Activated CD4-positive, alpha-beta memory T cell treated with anti-CD3 and anti-CD28 coated beads, Interleukin-2, amount 10 ng/mL, durations not matched to agents 7 days and 5 days (primary cell): Measurements from ENCODE around the gene CDRT4. TPM values are rescaled to one million over a fixed set of nuclear protein-coding genes. Genes with fewer than 3 reads are reported as not detected.

ENCODE experiments used
- CTCF ChIA-PET: fragments of 350-600 bp; sonication (Branson Sonifier 250); formaldehyde crosslinking; loops from one replicate; lab custom pipeline; 2021; ENCODE audit warnings: antibody characterized with exemption, inconsistent platforms; lab: Charles Lee
- POLR2A ChIA-PET: fragments of 350-600 bp; sonication (Branson Sonifier 250); formaldehyde crosslinking; loops from one replicate; lab custom pipeline; 2021; ENCODE audit warnings: antibody characterized with exemption; lab: Charles Lee
- DNase-seq: peaks from one replicate; pipeline ENCODE4 v3.0.0-alpha.2; 2020
- H3K27ac Mint-ChIP-seq: one replicate; pipeline ENCODE4 v1.8.0; 2021; ENCODE audit warnings: mild to moderate bottlenecking, mixed read lengths
- H3K27me3 Mint-ChIP-seq: one replicate; pipeline ENCODE4 v1.8.0; 2021; ENCODE audit warnings: mixed read lengths
- H3K36me3 Mint-ChIP-seq: one replicate; pipeline ENCODE4 v1.8.0; 2021; ENCODE audit warnings: low read depth, mixed read lengths
- H3K4me1 Mint-ChIP-seq: one replicate; pipeline ENCODE4 v1.8.0; 2021; ENCODE audit warnings: mixed read lengths
- H3K4me3 Mint-ChIP-seq: one replicate; pipeline ENCODE4 v1.8.0; 2021; ENCODE audit warnings: mild to moderate bottlenecking, mixed read lengths
- H3K9me3 Mint-ChIP-seq: one replicate; pipeline ENCODE4 v1.8.0; 2021; ENCODE audit warnings: mixed read lengths
- total RNA-seq, 2 experiments: library from RNA; stranded (reverse); gene quantifications; one replicate each; pipeline ENCODE4 v1.2.3, GENCODE V29; 2021

The CDRT4 gene
- total RNA-seq, 2 experiments from 2014 or later: 5.1 to 5.3 TPM

DNA sequence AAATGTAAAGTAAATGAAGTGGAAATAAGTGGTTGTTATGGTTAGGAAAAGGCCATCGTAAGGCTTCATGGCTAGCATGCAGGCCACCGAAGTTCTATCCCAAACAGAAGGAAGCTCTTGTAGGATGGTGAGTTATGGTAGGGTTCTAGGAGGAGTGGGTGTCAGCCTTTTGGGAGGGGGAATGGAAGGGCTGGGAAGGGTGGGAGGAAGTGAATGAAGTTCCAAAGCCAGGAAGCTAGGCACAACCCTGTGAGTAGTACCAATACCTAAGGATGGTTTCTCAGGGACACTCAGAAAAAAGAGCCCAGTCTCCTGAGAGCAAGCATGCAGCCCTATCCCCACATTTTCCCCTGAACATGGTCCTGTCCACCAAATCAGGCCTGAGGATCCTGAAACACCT is 36.3 kb upstream of the CDRT4 start:
- no peaks in the 10 kb centered on the region for H3K9me3 Mint-ChIP-seq
- no peak for DNase-seq
- no peak overlapping the region for H3K27ac Mint-ChIP-seq
- ChIA-PET POLR2A (no interaction called here), CTCF (interaction anchor here (0.9 to 2.0 kb wide), 6 partner anchors 10 to 255 kb away, joined by 3 to 35 read pairs (median 4); no protein-coding TSS in a partner anchor)
- no peaks in the 10 kb centered on the region for H3K27me3 Mint-ChIP-seq
- peaks cover 4% of the 10 kb centered on the region for H3K4me1 Mint-ChIP-seq
- H3K4me3 Mint-ChIP-seq: no peak overlapping the region
- H3K36me3 Mint-ChIP-seq: peaks cover 17% of the 10 kb centered on the region

DNA sequence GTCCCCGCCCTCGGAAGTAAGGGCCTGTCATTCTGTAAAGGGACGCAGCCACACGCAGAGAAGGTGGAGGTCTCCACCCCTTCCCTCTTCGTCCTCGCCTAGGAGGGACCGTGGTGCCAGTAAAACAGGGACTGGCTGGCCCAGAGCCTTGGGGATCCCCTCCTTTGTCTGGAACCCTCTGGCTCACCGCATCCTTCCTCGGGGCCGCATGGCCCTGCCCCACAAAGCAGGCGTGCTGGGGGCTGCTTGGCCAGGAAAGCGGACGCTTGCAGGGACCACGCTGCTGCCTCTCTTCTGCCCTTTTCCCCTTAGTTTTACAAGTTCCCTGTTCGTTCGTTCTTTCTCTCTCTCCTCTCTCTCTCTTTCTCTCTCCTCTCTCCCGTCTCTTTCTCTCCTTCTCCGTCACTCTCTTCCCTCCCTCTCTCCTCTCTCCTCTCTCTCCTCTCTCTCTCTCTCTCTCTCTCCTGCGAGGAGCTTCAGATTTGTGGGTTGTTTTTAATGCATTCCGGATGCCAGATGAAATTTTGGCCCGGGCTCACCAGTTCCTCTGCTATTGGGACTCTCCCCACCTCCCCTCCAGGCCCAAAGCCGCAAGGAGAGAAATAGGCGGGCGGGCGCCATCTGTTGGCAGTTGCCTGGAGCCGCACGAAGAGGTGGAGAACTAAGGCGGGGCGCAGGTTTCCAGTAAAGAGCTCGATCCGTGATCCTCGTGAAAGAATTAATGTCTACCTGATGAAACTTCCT is 35.1 kb upstream of the CDRT4 start:
- Mint-ChIP-seq H3K36me3 (peaks cover 17% of the 10 kb centered on the region), H3K4me3 (no peak overlapping the region), H3K27ac (no peak overlapping the region), H3K27me3 (no peaks in the 10 kb centered on the region), H3K9me3 (no peaks in the 10 kb centered on the region), H3K4me1 (peaks cover 4% of the 10 kb centered on the region)
- peak; percentile 70 for DNase-seq
- POLR2A ChIA-PET: no interaction called here
- CTCF ChIA-PET: interaction anchor here (0.7 to 2.0 kb wide), 13 partner anchors 8 to 1002 kb away, joined by 3 to 35 read pairs (median 4); no protein-coding TSS in a partner anchor

DNA sequence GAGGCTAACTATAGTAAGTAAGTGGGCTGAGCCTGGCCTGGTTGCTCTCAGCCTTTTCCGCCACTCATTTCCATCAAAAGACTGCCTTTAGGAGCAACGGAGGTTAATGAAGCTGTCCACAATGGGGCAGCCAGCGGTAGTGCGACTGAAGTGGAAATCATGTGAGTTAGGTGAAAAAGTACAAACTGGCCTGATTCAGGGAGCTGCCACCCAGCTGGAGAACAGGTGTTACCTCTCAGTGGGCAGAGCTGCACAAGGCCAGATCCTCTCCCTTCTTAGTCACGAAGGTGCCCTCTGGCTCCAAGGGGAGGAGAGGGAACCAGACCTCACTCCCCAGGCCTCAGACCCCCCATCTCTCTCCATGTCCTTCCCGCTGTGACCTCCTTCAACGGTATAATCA is 34.4 kb upstream of the CDRT4 start:
- H3K27ac Mint-ChIP-seq: no peak overlapping the region
- H3K4me1 Mint-ChIP-seq: peaks cover 4% of the 10 kb centered on the region
- H3K36me3 Mint-ChIP-seq: peaks cover 19% of the 10 kb centered on the region
- H3K9me3 Mint-ChIP-seq: no peaks in the 10 kb centered on the region
- no peak overlapping the region for H3K4me3 Mint-ChIP-seq
- CTCF ChIA-PET: interaction anchor here (0.9 kb wide), 1 partner anchor 11 kb away, joined by 3 read pairs; no protein-coding TSS in a partner anchor
- no peaks in the 10 kb centered on the region for H3K27me3 Mint-ChIP-seq
- POLR2A ChIA-PET: no interaction called here
- no peak for DNase-seq

DNA sequence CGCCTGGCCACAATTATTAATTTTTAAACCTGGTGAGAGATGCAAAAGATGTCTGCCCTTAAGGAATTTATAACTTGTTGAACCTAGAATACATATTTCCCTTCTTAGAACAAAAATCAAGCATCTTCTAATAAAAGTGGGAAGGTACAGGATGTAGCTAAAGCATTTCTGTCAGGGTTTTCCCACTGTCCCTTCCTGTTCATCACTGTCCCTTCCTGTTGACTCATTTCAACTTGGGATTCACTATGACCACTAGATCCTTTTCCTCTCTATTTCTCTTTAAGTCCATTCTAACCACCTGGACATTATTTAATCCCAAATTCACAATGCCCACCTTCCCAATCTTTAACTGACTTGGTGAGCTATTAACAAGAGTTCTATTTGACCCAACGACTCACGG is 33.9 kb upstream of the CDRT4 start:
- peaks cover 14% of the 10 kb centered on the region for H3K36me3 Mint-ChIP-seq
- no peaks in the 10 kb centered on the region for H3K9me3 Mint-ChIP-seq
- no peaks in the 10 kb centered on the region for H3K27me3 Mint-ChIP-seq
- no peak for DNase-seq
- H3K27ac Mint-ChIP-seq: no peak overlapping the region
- CTCF ChIA-PET: interaction anchor here (0.9 to 1.3 kb wide), 2 partner anchors 11 to 243 kb away, joined by 3 to 4 read pairs; no protein-coding TSS in a partner anchor
- H3K4me1 Mint-ChIP-seq: peaks cover 4% of the 10 kb centered on the region
- POLR2A ChIA-PET: no interaction called here
- H3K4me3 Mint-ChIP-seq: no peak overlapping the region

DNA sequence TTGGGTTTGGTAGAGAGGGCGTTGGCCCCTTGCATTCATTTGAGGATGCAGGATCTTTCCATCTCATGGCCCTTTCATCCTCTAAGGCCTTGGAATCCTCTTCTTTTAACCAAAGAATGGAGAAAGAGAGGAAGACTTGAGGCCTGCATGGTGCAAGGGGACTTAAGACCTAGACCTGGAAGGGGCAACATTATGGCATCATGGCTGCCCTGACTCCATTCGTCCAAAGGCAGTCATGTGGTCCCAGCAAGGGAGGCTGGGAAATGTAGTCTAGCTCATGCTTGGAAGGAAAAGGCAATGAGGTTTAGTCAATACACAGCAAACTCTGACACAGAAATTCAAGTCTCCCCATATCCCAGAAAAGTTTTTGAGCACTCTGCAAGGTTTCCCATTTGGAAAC is 30.7 kb upstream of the CDRT4 start:
- H3K4me3 Mint-ChIP-seq: no peak overlapping the region
- H3K36me3 Mint-ChIP-seq: peaks cover 12% of the 10 kb centered on the region
- DNase-seq: no peak
- no peaks in the 10 kb centered on the region for H3K27me3 Mint-ChIP-seq
- POLR2A ChIA-PET: no interaction called here
- H3K27ac Mint-ChIP-seq: no peak overlapping the region
- H3K9me3 Mint-ChIP-seq: no peaks in the 10 kb centered on the region
- CTCF ChIA-PET: interaction anchor here (0.6 kb wide), 1 partner anchor 287 kb away, joined by 3 read pairs; no protein-coding TSS in a partner anchor
- peaks cover 4% of the 10 kb centered on the region for H3K4me1 Mint-ChIP-seq

DNA sequence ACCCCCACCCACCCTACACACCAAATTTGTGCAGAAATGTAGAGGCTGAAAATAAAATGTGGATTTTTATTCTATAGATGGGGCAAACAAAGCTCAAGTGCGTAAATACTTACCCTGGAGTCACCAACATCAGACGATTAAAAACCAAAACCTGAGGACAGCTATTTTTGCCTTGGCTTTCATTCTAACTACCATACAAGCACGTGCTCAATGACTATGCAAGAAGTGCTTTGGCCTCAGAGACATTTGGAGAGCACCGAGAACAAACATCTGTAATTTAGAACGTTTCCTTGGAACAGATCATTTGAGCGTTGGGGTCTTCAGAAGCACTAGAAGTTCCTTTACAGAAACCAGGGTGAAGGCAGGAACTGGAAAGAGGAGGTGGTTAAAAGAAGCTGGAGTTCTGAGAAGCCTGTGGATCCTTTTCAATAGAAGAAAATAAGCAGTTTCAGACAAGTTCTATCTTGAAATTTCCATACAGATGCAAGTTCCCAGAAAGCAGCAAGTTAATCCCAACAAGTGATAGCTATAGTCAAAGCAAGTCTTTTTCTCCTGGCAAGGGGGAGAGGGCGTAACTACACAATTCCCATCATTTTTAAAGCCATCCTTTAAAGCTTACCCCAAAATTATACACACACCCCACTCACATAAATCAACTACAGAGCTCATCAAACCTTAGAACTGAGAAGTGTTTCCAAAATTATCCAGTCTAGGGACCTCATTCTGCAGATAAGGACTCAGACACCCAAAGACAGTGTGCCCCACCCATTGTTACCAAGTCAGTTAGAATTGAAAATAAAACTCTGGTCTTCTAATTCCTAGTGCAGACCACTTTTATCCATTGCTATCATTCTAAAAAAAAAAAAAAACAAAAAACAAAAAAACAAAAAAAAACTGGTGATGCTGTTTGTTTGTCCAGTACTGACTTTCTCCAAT is 29.6 kb upstream of the CDRT4 start:
- no peaks in the 10 kb centered on the region for H3K9me3 Mint-ChIP-seq
- DNase-seq: no peak
- no peaks in the 10 kb centered on the region for H3K4me1 Mint-ChIP-seq
- ChIA-PET CTCF (no interaction called here), POLR2A (no interaction called here)
- H3K27me3 Mint-ChIP-seq: no peaks in the 10 kb centered on the region
- H3K36me3 Mint-ChIP-seq: peaks cover 12% of the 10 kb centered on the region
- no peak overlapping the region for H3K27ac Mint-ChIP-seq
- H3K4me3 Mint-ChIP-seq: no peak overlapping the region

DNA sequence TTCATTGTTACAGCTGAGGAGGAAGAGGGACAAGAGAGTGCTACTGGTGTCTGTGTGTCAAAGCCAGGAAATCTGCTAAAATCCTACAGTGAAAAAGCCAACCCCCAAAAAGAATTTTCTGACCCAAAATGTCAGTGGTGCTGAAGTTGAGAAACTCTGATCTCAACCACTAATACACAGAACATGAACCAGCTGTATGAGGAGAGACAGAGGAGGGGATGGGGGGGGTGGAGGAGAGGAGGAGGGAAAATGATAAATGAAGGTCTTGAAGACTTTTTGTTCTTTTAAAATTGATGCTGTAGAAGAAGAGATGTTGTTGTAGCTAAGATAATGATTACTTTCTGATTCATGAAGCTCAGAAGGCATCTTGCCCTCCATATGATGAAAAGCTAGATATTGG is 27.4 kb upstream of the CDRT4 start:
- H3K4me3 Mint-ChIP-seq: no peak overlapping the region
- no peak for DNase-seq
- peaks cover 3% of the 10 kb centered on the region for H3K36me3 Mint-ChIP-seq
- H3K27ac Mint-ChIP-seq: no peak overlapping the region
- POLR2A ChIA-PET: no interaction called here
- peaks cover 8% of the 10 kb centered on the region for H3K4me1 Mint-ChIP-seq
- no peaks in the 10 kb centered on the region for H3K27me3 Mint-ChIP-seq
- CTCF ChIA-PET: interaction anchor here (0.7 kb wide), 1 partner anchor 231 kb away, joined by 3 read pairs; no protein-coding TSS in a partner anchor
- H3K9me3 Mint-ChIP-seq: no peaks in the 10 kb centered on the region

DNA sequence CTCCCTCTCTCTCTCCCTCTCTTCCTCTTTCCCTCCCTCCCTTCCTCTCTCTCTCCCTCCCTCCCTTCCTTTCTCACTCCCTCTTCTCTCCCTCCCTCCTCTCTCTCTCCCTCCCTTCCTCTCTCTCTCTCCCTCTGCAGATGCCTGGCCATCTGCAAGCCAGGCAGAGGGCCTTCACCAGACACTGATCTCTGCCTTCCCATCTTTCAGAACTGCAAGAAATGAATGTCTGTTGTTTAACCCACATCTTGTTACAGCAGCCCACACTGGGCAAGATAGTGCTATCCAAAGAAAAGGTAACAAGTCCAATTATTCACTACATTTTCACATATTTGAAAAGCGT is 26.2 kb upstream of the CDRT4 start:
- H3K27me3 Mint-ChIP-seq: no peaks in the 10 kb centered on the region
- POLR2A ChIA-PET: no interaction called here
- no peak overlapping the region for H3K4me3 Mint-ChIP-seq
- H3K4me1 Mint-ChIP-seq: peaks cover 8% of the 10 kb centered on the region
- H3K27ac Mint-ChIP-seq: no peak overlapping the region
- H3K9me3 Mint-ChIP-seq: no peaks in the 10 kb centered on the region
- peaks cover 3% of the 10 kb centered on the region for H3K36me3 Mint-ChIP-seq
- CTCF ChIA-PET: no interaction called here
- DNase-seq: no peak

DNA sequence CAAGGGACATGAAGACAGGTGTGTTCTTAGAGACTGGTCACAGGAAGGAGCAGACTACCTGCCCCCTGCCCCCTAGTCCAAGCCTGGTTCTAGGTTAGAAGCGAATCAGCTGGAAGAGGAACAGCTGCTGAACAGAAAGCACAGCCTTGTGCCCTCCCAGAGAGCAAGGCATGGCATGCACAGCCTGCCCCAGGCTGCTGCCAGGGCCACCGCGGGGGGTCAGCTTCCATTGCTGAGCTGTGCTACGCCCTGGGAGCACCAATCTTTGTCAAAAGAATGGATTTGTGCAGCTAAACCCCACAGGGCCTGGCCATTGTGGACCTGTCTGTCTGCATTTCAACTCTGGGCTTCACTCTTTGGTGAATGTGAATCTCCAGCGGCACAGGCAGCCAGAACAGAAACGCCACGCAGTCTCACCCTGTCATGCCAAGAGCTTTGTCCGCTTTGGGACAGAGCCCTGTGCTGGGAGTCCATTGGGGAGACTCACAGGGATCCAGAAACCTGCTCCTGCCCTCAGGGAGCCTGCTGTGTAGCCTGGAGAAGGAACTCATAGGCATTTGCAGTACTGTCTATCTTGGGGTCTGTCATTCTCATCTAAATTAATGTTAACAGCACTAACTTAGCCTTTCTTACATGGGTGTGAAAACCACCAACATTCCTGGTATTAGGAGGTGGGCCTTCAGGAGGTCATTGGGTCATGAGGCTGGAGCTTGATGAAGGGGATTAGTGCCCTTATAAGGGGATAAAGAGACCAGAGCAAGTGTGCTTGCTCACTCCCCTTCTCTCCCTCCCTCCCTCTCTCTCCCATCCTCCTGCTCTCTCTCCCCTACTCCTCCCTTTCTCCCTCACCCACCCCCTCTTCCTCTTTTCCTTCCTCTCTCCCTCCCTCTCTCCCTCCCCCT is 25.6 kb upstream of the CDRT4 start:
- Mint-ChIP-seq H3K27me3 (no peaks in the 10 kb centered on the region), H3K4me3 (no peak overlapping the region), H3K36me3 (peaks cover 3% of the 10 kb centered on the region), H3K27ac (no peak overlapping the region), H3K4me1 (peaks cover 8% of the 10 kb centered on the region), H3K9me3 (no peaks in the 10 kb centered on the region)
- CTCF ChIA-PET: no interaction called here
- DNase-seq: no peak
- POLR2A ChIA-PET: no interaction called here

DNA sequence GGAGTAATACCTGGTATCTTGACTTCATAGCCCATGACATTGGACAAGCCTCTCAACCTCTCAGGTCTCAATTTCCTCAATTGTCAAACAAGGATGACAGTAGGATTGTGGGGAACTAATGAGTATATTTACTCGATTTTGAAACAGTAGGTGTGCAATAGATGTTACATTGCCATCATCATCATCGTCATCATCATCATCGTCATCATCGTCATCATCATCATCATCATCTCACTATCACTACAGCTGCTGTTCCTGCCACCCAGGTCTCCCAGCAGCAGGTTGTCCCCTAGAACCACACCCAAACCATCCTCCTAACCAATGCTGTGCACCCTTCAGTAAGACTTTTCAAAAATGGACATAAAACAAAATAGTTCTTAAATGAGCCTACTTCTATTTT is 24.8 kb upstream of the CDRT4 start:
- no peak overlapping the region for H3K27ac Mint-ChIP-seq
- no peaks in the 10 kb centered on the region for H3K27me3 Mint-ChIP-seq
- H3K36me3 Mint-ChIP-seq: peaks cover 2% of the 10 kb centered on the region
- POLR2A ChIA-PET: no interaction called here
- DNase-seq: no peak
- no peaks in the 10 kb centered on the region for H3K9me3 Mint-ChIP-seq
- no peak overlapping the region for H3K4me3 Mint-ChIP-seq
- CTCF ChIA-PET: no interaction called here
- peaks cover 8% of the 10 kb centered on the region for H3K4me1 Mint-ChIP-seq

DNA sequence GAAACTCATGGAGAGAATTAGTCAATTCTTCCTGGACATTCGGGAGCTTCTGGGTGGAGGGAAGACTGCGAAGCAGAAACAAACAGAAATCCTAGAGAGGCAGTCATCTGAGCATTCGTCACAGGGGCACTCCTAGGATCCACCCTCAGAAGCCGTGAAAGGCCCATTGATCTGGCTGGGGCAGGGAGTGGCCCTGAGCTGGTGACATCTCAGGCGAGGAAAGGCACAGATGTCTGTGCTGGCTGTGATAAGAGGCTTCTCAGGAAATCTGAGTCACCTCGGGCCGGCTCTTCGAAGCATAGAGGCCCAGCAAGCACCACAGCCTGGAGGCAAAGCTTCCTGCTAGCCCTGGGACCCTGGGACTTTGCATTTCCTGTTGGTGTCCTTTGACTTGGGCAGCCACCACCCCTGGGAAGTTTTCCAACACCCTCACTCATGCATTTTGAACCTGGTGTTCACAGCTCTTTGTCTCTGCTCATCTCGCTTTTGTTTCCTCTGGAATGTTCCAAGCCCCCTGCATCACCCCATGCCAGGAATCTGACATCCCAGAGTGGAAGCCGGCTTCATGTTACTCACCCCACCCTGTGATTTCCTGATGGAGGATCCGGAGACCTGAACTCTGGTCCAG is 23.3 kb upstream of the CDRT4 start:
- Mint-ChIP-seq H3K9me3 (no peaks in the 10 kb centered on the region), H3K4me3 (no peak overlapping the region), H3K27ac (no peak overlapping the region), H3K36me3 (no peaks in the 10 kb centered on the region), H3K4me1 (peaks cover 8% of the 10 kb centered on the region), H3K27me3 (no peaks in the 10 kb centered on the region)
- POLR2A ChIA-PET: no interaction called here
- CTCF ChIA-PET: interaction anchor here (1.0 to 1.5 kb wide), 2 partner anchors 11 to 13 kb away, joined by 3 to 4 read pairs; no protein-coding TSS in a partner anchor
- no peak for DNase-seq

DNA sequence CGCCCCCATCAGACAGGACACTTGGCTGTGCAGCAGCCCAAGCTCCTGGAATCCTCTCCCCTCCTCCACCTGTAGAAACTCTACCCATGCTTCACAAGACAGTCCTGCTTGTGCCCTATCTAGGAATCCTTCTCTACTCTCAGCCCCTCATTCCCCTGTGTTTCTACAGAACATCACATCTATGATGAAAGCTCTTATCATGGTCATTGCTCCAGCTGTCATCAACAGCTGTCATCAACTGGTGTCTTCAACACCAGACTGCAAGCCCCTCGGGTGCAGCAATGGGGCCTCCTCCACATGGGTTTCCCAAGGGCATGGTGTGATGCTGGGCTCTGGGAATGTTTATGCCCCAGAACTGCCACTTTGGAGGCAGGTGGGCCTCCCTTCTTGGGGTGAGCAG is 21.1 kb upstream of the CDRT4 start:
- POLR2A ChIA-PET: no interaction called here
- Mint-ChIP-seq H3K4me1 (peaks cover 8% of the 10 kb centered on the region), H3K27me3 (no peaks in the 10 kb centered on the region), H3K9me3 (no peaks in the 10 kb centered on the region), H3K4me3 (no peak overlapping the region), H3K27ac (no peak overlapping the region), H3K36me3 (no peaks in the 10 kb centered on the region)
- DNase-seq: no peak
- CTCF ChIA-PET: interaction anchor here (2.1 kb wide), 1 partner anchor 14 kb away, joined by 6 read pairs; no protein-coding TSS in a partner anchor
